Loucy (cell line): ENCODE data around the gene DOCK10.

Source experiments
- EZH2phosphoT487 ChIP-seq: fragments of 200-600 bp; IDR thresholded peaks from 2 replicates; pipeline ENCODE4 v1.6.1; 2018; ENCODE audit warnings: antibody characterized with exemption, mild to moderate bottlenecking, moderate library complexity, borderline replicate concordance
- TF ChIP-seq, protein P1 (sequence below): fragments of 200-600 bp; sonication (generic); conservative IDR thresholded peaks from 2 replicates; pipeline ENCODE4 v1.5.1; 2014; ENCODE audit warnings: mild to moderate bottlenecking, antibody characterized with exemption, low read length

DNA sequence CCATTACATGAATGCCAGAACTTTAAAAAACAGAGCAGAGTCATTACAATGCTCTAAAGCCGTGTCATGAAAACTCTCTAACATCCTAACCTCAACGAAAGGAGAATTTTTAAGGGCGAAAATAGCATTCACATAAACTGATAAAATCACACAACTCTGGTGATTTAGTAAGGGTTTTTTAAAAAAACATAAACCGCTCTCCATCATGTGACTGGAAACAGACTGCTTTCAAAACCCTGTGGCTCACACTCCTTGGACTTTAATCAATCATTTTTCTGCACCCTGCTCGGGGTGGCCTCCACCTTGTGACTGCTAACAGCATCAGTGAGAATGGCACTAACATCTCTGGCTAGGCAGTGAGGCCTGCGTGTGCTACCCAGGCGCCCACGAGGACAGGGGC is 12.1 kb downstream of the DOCK10 start:
- no peak for TF ChIP-seq EZH2phosphoT487
- TF ChIP-seq, protein P1, sequence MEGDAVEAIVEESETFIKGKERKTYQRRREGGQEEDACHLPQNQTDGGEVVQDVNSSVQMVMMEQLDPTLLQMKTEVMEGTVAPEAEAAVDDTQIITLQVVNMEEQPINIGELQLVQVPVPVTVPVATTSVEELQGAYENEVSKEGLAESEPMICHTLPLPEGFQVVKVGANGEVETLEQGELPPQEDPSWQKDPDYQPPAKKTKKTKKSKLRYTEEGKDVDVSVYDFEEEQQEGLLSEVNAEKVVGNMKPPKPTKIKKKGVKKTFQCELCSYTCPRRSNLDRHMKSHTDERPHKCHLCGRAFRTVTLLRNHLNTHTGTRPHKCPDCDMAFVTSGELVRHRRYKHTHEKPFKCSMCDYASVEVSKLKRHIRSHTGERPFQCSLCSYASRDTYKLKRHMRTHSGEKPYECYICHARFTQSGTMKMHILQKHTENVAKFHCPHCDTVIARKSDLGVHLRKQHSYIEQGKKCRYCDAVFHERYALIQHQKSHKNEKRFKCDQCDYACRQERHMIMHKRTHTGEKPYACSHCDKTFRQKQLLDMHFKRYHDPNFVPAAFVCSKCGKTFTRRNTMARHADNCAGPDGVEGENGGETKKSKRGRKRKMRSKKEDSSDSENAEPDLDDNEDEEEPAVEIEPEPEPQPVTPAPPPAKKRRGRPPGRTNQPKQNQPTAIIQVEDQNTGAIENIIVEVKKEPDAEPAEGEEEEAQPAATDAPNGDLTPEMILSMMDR = no peak
